ENCODE measurements around the gene SERGEF. TPM values are rescaled to one million over a fixed set of nuclear protein-coding genes. Genes with fewer than 3 reads are reported as not detected.
A peak's percentile ranks its signal among the peaks of the same experiment; 100 is the strongest.

Gene SERGEF
- total RNA-seq, 1 experiment from 2014 or later = 31.4 TPM

- no peaks in the 10 kb centered on the region for H3K23me2 ChIP-seq (ENCODE audit: insufficient read length, low read depth, low read length, poor library complexity, severe bottlenecking)
- H2BK12ac ChIP-seq (ENCODE audit: insufficient read length, low read depth, low read length) = no peak overlapping the region
- no peak overlapping the region for H3K9ac ChIP-seq (ENCODE audit: extremely low read depth, insufficient read length, low read length)
- WGBS (ENCODE audit: extremely low coverage, insufficient read length, low lambda C conversion rate) = no CpG with 5 or more reads among the region's 4 CpGs
- no peak overlapping the region for H4K5ac ChIP-seq (ENCODE audit: insufficient read length, low read depth, low read length)
- H3K9me3 Mint-ChIP-seq = no peaks in the 10 kb centered on the region
- H3K18ac ChIP-seq (ENCODE audit: insufficient read length, low read depth, low read length) = no peak overlapping the region
- H2BK5ac ChIP-seq (ENCODE audit: insufficient read length, low read length) = no peak overlapping the region
- no peak overlapping the region for H2BK20ac ChIP-seq (ENCODE audit: low read depth, low read length, poor library complexity, severe bottlenecking)
- H3K4me3 Mint-ChIP-seq = no peak overlapping the region
- no peaks in the 10 kb centered on the region for H3K27me3 ChIP-seq (ENCODE audit: insufficient read depth, low read length)
- H3K14ac ChIP-seq (ENCODE audit: insufficient read depth, low read length) = no peak overlapping the region
- no peaks in the 10 kb centered on the region for H3K27me3 Mint-ChIP-seq (ENCODE audit: low read depth)
- no peak overlapping the region for H2AFZ ChIP-seq (ENCODE audit: low read length)
- no peaks in the 10 kb centered on the region for H4K20me1 ChIP-seq (ENCODE audit: control insufficient read depth, insufficient read depth, insufficient read length)
- no peak for TF ChIP-seq CTCF (conservative IDR thresholded peaks at IDR 0.05)
- H3K4me1 Mint-ChIP-seq = peaks cover 2 to 3% of the 10 kb centered on the region in 2 experiments; a peak in 2 of 4 replicates
- no peak overlapping the region for H3K4me2 ChIP-seq (ENCODE audit: insufficient read depth, insufficient read length, low read length)
- H3K79me1 ChIP-seq (ENCODE audit: insufficient read depth, low read depth, low read length, poor library complexity, severe bottlenecking) = no peaks in the 10 kb centered on the region
- no peak overlapping the region for H4K8ac ChIP-seq (replicated peaks; ENCODE audit: insufficient read length, low read depth, low read length)
- H3K79me2 ChIP-seq (ENCODE audit: insufficient read depth, low read length) = no peaks in the 10 kb centered on the region
- no peak overlapping the region for H4K91ac ChIP-seq (ENCODE audit: insufficient read length, low read depth, low read length)
- H3K23ac ChIP-seq (ENCODE audit: insufficient read length, low read depth, low read length) = no peak overlapping the region
- H3K27ac ChIP-seq (ENCODE audit: insufficient read length, low read depth, low read length) = no peak overlapping the region
- no peak for DNase-seq
- no peak overlapping the region for H2BK120ac ChIP-seq (ENCODE audit: low read depth, low read length, poor library complexity, severe bottlenecking)
- H3K4ac ChIP-seq (ENCODE audit: low read depth, low read length) = no peak overlapping the region
- no peak overlapping the region for H3T11ph ChIP-seq (ENCODE audit: low read length)
- H3K4me1 ChIP-seq (ENCODE audit: insufficient read depth, low read length) = no peaks in the 10 kb centered on the region
- no peak overlapping the region for H3K56ac ChIP-seq (ENCODE audit: insufficient read length, low read depth, low read length)
- peak overlapping the region in 1 of 3 experiments; percentile 31; a peak in 2 of 7 replicates for H3K27ac Mint-ChIP-seq
- peaks cover 0 to 1% (median 0%) of the 10 kb centered on the region in 3 experiments; a peak in 1 of 7 replicates for H3K36me3 Mint-ChIP-seq (ENCODE audit: insufficient read depth in 1 of 3, low read depth in 3 of 3)
- no peak overlapping the region for H2BK15ac ChIP-seq (ENCODE audit: low read depth, low read length)
- H2AK5ac ChIP-seq (ENCODE audit: insufficient read length, low read length) = no peak overlapping the region
- no peaks in the 10 kb centered on the region for H3K9me3 ChIP-seq (ENCODE audit: control insufficient read depth, low read depth, low read length)
Measured at GRCh38 chr11:17840101-17840548, 172.7 kb downstream of the SERGEF start.
